IPS-NIHi7 (cell line): ENCODE measurements around the gene ZBTB24.
"Not testable (repeated sequence)": the region's sequence is repeated elsewhere in the genome, so short reads cannot be mapped to it uniquely, and the experiment has no call there.

ENCODE experiments used
- DNase-seq: peaks from one replicate; pipeline ENCODE4 v3.0.0; 2012; ENCODE audit warnings: mixed read lengths; ENCODE audit errors: extremely low spot score

The ZBTB24 gene

GRCh38 chr6:109471105-109471810 is 11.8 kb downstream of the ZBTB24 start:
- no peak for DNase-seq

DNA sequence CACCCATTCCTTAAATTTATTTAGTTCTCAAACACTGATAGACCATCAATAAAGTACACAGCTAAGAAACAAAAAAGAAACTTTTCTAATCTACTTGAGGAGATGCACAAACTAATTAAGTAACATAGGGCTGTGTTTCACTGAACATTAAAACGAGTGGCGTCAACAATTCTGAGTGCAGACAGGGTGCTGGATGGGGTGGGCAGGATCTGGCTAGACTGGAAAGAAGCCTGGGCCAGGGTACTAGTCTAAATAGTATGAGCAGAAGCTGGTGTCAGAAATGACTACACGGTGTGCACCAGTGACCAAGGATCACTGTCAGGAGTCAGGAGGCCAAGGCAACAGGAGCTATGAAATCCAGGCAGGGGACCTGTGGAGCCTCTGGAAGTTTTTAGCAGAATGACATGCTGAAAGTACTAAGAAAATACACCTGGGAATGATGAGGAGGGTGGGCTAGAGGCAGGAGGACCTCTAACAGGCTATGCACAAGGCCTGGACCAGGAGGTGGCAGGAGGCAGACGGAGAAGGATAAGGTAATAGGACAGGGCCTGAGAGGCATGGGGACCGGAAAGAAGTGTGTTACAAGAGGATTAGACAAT is 13.3 kb downstream of the ZBTB24 start:
- no peak for DNase-seq

- no peak for DNase-seq
Measured at GRCh38 chr6:109467696-109468095, 15.3 kb downstream of the ZBTB24 start.

DNA sequence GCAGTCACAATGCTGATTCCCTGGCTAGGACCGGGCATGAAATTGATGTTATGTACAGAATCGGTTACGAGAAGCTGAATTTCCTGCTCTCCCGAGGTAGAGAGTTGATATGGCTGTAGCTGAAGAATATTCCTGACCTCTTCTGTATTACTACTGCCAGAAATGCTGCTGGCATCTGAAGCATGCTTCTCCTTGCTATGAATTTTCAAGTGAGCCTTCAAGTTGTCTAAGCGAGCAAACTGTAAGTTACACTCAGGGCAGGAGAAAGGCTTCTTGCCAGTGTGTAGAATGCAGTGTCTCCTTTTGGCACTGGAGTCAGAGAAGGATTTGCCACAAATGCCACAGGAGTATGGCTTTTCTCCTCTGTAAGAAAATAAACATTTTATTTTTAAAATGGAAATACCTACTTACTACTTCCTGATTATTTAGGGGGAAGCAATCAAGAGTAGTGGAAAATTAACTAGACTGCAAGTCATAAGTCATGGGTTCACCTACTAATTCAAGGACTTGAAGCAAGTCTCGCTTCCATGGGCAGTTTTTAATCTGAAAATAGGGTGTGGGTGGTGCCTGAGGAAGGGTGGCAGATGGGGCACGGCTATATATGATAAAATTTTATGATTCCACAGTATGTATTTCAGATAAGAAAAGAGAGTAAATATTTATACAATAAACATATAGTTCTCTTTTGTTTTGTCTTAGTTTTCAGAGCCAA is 16.7 kb downstream of the ZBTB24 start:
- DNase-seq: no peak

GRCh38 chr6:109465772-109466171 is 17.2 kb downstream of the ZBTB24 start:
- no peak for DNase-seq

DNA sequence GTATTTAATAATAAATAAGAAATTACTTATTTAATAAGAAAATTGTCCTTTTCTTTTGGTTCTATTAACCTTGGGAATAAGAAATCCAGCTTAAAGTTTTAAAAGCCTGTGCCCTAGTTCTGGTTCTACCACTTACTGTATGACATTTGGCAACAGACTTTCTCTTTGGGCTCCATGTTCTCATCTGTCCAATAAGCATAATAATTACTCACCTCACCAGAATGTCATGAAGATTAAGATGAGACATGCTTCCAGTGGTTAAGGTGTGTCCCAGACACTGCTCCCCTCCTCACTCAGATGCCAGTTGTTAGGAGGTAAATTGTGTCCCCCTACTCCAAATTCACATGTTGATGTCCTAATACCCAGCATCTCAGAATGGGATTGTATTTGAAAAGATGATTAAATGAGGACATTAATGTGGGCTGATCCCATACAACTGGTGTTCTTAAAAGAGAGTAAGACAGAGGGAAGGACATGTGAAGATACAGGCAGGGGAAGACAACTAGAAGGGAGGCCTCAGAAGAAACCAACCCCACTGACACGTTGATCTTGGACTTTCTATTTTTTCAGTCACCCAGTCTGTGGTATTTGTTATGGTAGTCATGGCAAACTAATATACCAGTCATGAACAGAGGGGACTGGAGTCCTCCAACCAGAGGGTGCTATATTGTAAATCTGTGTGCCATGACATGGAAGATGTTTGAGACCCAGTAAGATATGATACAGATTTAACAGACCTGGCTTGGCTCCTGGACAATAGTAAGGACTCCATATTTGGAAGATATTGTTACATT is 21.1 kb downstream of the ZBTB24 start:
- DNase-seq: no peak

DNA sequence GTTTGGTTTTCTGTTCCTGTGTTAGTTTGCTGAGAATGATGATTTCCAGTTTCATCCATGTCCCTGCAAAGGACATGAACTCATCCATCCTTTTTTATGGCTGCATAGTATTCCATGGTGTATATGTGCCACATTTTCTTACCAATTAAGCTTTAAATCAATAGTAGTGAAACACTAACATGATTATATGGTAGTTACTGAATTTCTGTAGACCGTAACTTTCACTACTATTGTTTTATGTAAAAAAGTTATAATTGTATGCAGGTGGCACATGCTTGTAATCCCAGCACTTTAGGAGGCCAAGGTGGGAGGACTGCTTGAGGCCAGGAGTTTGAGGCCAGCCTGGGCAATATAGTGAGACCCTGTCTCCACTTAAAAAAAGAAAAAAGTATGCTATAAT is 21.8 kb downstream of the ZBTB24 start:
- DNase-seq: not testable (repeated sequence)

DNA sequence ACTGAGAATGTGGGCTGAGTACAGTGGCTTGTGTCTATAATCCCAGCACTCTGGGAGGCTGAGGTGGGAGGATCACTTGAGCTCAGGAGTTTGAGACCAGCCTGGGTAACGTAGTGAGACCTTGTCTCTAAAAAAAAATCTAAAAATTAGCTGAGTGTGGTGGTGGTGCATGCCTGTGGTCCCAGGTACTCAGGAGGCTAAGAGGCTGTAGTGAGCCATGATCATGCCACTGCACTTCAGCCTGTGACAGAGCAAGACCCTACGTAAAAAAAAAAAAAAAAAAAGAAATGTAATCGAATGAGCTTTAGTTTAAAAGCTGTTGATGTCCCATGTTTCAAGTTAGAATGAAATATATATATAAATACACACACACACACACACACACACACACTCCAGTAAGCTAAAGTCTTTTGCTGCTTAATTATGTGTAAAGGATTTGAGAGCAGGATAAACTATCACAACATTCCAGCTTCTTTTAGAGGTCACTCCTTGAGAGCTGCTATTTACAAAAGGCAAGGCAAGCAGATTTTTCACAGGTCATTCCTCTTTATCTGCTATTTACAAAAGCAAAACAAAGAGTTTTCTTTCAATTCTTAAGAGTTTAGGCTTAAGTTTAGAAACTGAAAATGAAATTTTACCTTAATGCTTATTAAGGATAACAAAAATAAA is 22.7 kb downstream of the ZBTB24 start:
- DNase-seq: no peak

DNA sequence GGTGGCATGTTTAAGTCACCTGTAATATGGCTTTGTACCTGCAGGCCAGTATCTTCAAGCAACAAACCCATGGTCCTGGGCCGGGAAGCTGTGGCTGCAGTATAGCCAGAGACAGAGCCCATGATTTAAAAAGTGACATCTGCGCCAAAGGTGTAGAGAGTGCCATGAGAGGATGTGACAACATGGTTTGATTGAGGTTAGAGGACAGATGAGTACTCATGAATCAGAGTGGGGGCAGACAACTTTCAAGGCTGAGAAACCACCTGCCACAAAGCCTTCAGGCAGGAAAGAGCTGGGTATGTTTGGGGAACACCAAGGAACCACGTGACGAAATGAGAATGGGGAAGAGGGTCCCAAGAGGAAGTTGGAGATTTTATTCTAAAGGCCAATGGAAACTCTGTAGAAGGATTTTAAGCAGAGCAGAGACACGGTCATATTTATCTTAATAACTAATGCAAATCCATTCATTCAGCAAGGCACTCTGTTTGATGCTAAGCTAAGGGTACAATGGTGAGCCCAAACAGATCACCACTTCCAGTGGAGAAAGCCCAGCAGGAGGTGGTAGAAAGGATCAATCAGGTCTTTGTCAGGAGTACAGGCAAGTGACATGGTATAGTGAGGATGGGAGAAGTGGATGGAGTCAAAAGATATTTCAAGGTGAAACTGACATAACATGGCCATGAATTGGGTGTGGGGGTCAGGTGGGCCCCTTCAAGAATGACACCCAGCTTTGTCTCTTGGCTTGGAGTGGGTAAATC is 24.1 kb downstream of the ZBTB24 start:
- no peak for DNase-seq

DNA sequence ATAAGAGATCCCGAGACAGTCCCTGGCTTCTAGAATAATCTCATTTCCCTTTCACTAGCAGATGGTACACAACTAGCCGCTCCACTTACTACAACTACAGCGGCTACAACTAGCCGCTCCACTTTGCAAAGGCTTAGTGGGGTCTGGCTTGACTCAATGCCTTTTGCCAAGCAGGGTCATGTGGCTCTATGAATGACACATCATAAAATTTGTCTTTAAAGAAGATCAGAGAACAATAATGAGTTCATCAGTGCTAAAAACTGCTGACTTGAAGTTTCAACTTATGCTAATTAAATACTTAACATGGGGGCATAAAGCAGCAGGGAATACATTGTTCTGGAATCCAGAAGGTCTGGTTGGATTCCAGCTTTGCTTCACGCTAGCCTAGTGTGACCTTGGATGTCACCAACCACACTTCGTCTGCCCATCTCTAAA is 25.4 kb downstream of the ZBTB24 start:
- no peak for DNase-seq

GRCh38 chr6:109456710-109457561 is 26.1 kb downstream of the ZBTB24 start:
- no peak for DNase-seq

DNA sequence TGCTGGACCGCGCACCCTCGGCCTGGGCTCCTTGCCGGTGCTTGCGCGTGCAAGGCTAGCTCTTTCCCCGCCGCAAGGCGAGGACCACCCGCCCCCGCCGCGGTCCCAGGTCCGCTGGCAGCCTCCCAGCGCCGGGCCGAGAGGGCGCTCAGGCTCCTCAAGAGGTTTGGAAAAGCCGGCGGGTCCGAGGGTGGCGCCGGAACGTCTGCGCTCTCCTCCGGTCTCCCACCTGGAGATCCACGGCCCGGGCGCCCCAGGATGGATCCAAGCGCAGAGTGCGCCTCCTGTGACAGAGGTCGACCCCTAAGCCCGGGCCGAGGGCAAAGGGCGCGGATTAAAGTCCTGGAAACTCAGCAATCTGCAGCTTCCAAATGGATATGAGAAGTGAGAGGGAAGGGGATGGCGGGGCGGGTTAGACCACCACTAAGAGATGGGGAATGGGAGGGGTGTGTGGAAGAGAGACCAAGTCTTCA is 26.9 kb downstream of the ZBTB24 start:
- peak; percentile 55 for DNase-seq

DNA sequence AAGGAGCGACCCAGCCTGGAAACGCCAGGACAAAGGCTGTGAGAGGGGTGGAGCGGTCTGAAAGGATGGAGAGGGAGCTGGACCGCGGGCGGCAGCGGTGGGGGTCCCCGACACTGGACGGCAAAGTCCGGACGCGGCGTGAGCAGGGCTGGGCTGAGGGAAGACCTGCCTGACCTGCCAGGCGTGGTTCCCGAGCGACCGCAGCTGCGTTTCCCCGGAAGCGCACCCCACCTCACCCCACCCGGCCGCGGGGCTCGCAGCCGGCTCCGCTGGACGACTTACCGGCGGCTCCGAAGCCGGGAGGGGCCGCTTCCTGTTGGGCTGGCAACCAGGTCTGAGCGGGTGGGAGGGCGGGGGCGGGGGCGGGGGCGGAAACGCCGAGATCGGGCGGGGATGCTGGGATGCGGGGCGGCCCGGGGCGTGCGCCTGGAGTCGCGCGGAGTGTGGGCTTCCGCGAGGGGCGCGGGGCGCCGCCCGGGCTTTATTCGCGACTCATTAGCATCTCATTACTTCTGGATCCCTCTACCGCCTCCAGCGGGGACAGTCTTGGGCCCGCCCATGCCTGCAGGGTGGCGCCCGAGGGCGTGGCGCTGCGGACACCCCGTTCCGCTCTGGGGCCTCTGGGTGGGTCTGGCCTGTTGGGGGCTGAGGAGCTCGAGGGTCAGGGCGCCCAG is 27.4 kb downstream of the ZBTB24 start, which contains the start of gene MICAL1:
Gene MICAL1, minus strand, starts transcription at position 336 of the 674 bp plus-strand sequence. CDS start 1,576 bp downstream, outside the sequence.
- DNase-seq: peak; percentile 75

DNA sequence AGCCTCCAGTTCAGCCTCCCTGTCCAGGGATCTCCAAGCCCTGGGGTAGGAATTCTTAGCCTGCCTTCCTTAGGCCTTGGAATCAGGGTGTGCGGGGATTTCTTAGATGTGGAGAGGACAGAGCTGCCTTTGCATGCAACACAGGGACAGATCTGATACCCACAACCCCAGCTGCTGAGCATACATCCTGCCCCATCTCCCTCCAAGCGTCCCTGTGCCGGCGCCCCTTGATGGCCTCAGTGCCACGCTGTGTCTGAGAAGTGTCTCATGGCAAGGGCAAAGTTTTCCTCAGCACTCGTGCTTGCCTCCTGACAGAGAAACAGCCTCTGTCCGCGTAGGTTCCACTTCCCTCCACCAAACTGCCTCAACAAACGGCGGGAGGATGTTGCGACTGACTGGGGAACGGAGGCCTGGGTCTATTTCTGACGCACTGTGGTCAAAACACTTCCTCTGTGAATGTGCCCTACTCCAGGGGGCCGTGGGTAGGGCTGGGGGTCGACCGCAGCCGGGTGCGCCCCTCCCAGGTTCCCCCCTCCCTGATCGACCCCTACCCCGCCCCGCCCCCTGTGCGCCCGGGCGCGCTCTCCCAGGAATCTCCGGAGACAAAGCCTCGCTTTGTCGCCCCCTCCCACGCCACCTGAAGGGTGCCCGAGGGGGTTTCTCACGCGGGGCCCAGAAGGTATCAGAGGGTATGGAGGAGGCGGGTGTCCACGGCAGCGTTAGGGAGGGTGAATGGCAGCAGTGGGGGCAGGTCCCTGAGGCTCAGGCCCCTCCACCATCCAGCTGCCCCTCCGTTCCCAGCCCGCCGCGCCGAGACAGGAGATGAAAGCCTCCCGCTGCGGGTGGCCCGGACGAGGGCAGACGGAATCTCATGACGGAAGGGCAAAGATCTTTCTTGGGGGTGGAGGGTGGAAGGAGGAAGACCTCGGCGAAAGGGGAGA is 28.3 kb downstream of the ZBTB24 start:
- DNase-seq: peak; percentile 48

- DNase-seq: no peak
Measured at GRCh38 chr6:109453594-109454495, 29.2 kb downstream of the ZBTB24 start.

DNA sequence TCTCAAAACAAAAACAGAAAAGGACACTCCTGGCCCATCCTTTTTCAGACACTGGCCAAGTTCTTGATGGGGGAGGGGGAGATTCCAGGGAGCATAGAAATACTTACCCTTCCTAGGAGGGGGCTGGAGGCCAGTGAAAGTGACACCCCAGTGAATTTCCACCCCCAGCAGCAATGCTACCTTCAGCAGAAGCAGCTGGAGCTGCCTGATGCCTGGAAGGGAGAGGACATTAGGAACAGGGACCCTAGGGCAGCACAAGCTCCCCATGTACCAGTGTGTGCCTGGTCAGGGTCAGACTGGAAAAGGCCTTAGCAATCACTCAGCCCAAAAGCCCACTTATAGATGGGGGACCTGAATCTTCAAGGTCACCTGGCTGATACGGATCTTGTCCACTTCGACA is 29.9 kb downstream of the ZBTB24 start:
- DNase-seq: no peak

GRCh38 chr6:109452181-109452580 is 30.8 kb downstream of the ZBTB24 start:
- no peak for DNase-seq
